Stimulated activated naive CD8-positive, alpha-beta T cell treated with anti-CD3 and anti-CD28 coated beads, Interleukin-15, amount 100 ng/mL, for 72 hours (primary cell): ENCODE results near the gene POLR3GL.
"Not testable (repeated sequence)": the region's sequence is repeated elsewhere in the genome, so short reads cannot be mapped to it uniquely, and the experiment has no call there.

ENCODE experiments used
- ATAC-seq: fragments of 150-1000 bp; cut with Tn5 transposase; 2 replicates; pipeline ENCODE4 v1.10.0; 2021; ENCODE audit warnings: mild to moderate bottlenecking, moderate library complexity
- DNase-seq, 2 donors: peaks; one replicate each; pipeline ENCODE4 v3.0.0; 2021 to 2022
- H3K27ac Mint-ChIP-seq, 2 donors: one replicate each; pipeline ENCODE4 v1.8.0; 2022; ENCODE audit warnings: mild to moderate bottlenecking in 2 of 2, mixed read lengths in 2 of 2, moderate library complexity in 2 of 2
- H3K27me3 Mint-ChIP-seq: one replicate; pipeline ENCODE4 v1.8.0; 2022; ENCODE audit warnings: mixed read lengths
- H3K4me1 Mint-ChIP-seq: one replicate; pipeline ENCODE4 v1.8.0; 2022; ENCODE audit warnings: mild to moderate bottlenecking, mixed read lengths
- H3K4me3 Mint-ChIP-seq, 2 donors: one replicate each; pipeline ENCODE4 v1.8.0; 2022; ENCODE audit warnings: mild to moderate bottlenecking in 2 of 2, mixed read lengths in 2 of 2, moderate library complexity in 1 of 2
- H3K9me3 Mint-ChIP-seq, 2 donors: one replicate each; pipeline ENCODE4 v1.8.0; 2022; ENCODE audit warnings: mixed read lengths in 2 of 2

POLR3GL gene

GRCh38 chr1:146010126-146010738 lies 45.7 kb downstream of the POLR3GL start:
- H3K27ac Mint-ChIP-seq: no peak overlapping the region
- no peak for ATAC-seq
- no peak for DNase-seq
- H3K4me3 Mint-ChIP-seq: no peak overlapping the region
- H3K4me1 Mint-ChIP-seq: peaks cover 32% of the 10 kb centered on the region
- no peaks in the 10 kb centered on the region for H3K27me3 Mint-ChIP-seq
- H3K9me3 Mint-ChIP-seq: no peaks in the 10 kb centered on the region

GRCh38 chr1:146012703-146013558 lies 48.4 kb downstream of the POLR3GL start:
- Mint-ChIP-seq H3K9me3 (no peaks in the 10 kb centered on the region), H3K4me3 (peak overlapping the region in 1 of 2 donors; percentile 2), H3K4me1 (peaks cover 8% of the 10 kb centered on the region), H3K27ac (no peak overlapping the region), H3K27me3 (peaks cover 12% of the 10 kb centered on the region)
- DNase-seq (peak in 1 of 2 donors; percentile 43), ATAC-seq (peak; percentile 67)

- Mint-ChIP-seq H3K27me3 (peaks cover 18% of the 10 kb centered on the region), H3K4me3 (no peak overlapping the region), H3K27ac (no peak overlapping the region), H3K9me3 (no peaks in the 10 kb centered on the region), H3K4me1 (peaks cover 8% of the 10 kb centered on the region)
- ATAC-seq: no peak
- DNase-seq: no peak
Observed at GRCh38 chr1:146013559-146013922, 49.1 kb downstream of the POLR3GL start.

- Mint-ChIP-seq H3K27me3 (peaks cover 52% of the 10 kb centered on the region), H3K4me3 (no peak overlapping the region)
Observed at GRCh38 chr1:146016891-146017290, 52.4 kb downstream of the POLR3GL start.

GRCh38 chr1:146019231-146020057 lies 55.0 kb downstream of the POLR3GL start:
- Mint-ChIP-seq H3K4me3 (peak overlapping the region; percentile 52 to 68), H3K27ac (no peak overlapping the region), H3K4me1 (peaks cover 16% of the 10 kb centered on the region), H3K27me3 (peaks cover 66% of the 10 kb centered on the region), H3K9me3 (no peaks in the 10 kb centered on the region)
- no peak for DNase-seq
- ATAC-seq: peak; percentile 64

More at GRCh38 chr1:146016891-146017290, 52.4 kb downstream of the POLR3GL start:
- peaks cover 24% of the 10 kb centered on the region for H3K4me1 Mint-ChIP-seq
- no peak for DNase-seq
- no peak overlapping the region for H3K27ac Mint-ChIP-seq
- no peak for ATAC-seq
- H3K9me3 Mint-ChIP-seq: no peaks in the 10 kb centered on the region

- DNase-seq (no peak), ATAC-seq (peak; percentile 20)
- H3K9me3 Mint-ChIP-seq: no peaks in the 10 kb centered on the region
- H3K27ac Mint-ChIP-seq: no peak overlapping the region
- H3K27me3 Mint-ChIP-seq: peaks cover 75% of the 10 kb centered on the region
- H3K4me3 Mint-ChIP-seq: peak overlapping the region; percentile 49 to 52
- H3K4me1 Mint-ChIP-seq: peaks cover 16% of the 10 kb centered on the region
Observed at GRCh38 chr1:146020058-146021049, 55.9 kb downstream of the POLR3GL start.

- Mint-ChIP-seq H3K4me1 (peaks cover 16% of the 10 kb centered on the region), H3K9me3 (no peaks in the 10 kb centered on the region), H3K27ac (no peak overlapping the region), H3K4me3 (no peak overlapping the region), H3K27me3 (peaks cover 82% of the 10 kb centered on the region)
- ATAC-seq: no peak
- DNase-seq: no peak
Observed at GRCh38 chr1:146021050-146021445, 56.6 kb downstream of the POLR3GL start.

- ATAC-seq (no peak), DNase-seq (no peak)
- Mint-ChIP-seq H3K27ac (no peak within 1 kb of the TSS), H3K27me3 (peaks cover 81% of the 10 kb centered on the region), H3K9me3 (no peaks in the 10 kb centered on the region), H3K4me3 (no peak within 1 kb of the TSS), H3K4me1 (peaks cover 16% of the 10 kb centered on the region)
Observed at GRCh38 chr1:146021622-146022402, 57.3 kb downstream of the POLR3GL start, which contains the start of gene HJV. TSS of gene HJV (minus strand) at chr1:146021735. CDS start at chr1:146020231, 1,504 bp downstream.

GRCh38 chr1:146022403-146023127 lies 58.1 kb downstream of the POLR3GL start:
- H3K4me1 Mint-ChIP-seq: peaks cover 16% of the 10 kb centered on the region
- H3K27me3 Mint-ChIP-seq: peaks cover 74% of the 10 kb centered on the region
- no peak overlapping the region for H3K27ac Mint-ChIP-seq
- H3K9me3 Mint-ChIP-seq: no peaks in the 10 kb centered on the region
- no peak overlapping the region for H3K4me3 Mint-ChIP-seq
- DNase-seq: no peak
- no peak for ATAC-seq

GRCh38 chr1:146025787-146026495 lies 61.5 kb downstream of the POLR3GL start:
- DNase-seq, H3K27ac Mint-ChIP-seq, ATAC-seq, H3K9me3 Mint-ChIP-seq, H3K4me3 Mint-ChIP-seq, H3K4me1 Mint-ChIP-seq: not testable (repeated sequence)
- peaks cover 49% of the 10 kb centered on the region for H3K27me3 Mint-ChIP-seq

- H3K27ac Mint-ChIP-seq, ATAC-seq, DNase-seq, H3K4me1 Mint-ChIP-seq, H3K9me3 Mint-ChIP-seq, H3K4me3 Mint-ChIP-seq: not testable (repeated sequence)
- H3K27me3 Mint-ChIP-seq: peaks cover 42% of the 10 kb centered on the region
Observed at GRCh38 chr1:146026650-146027049, 62.2 kb downstream of the POLR3GL start.
